ENCODE results near the gene DUSP10. TPM values are rescaled to one million over a fixed set of nuclear protein-coding genes. Genes with fewer than 3 reads are reported as not detected.

Gene DUSP10
- total RNA-seq, 1 experiment from 2014 or later = 1.6 TPM

DNA sequence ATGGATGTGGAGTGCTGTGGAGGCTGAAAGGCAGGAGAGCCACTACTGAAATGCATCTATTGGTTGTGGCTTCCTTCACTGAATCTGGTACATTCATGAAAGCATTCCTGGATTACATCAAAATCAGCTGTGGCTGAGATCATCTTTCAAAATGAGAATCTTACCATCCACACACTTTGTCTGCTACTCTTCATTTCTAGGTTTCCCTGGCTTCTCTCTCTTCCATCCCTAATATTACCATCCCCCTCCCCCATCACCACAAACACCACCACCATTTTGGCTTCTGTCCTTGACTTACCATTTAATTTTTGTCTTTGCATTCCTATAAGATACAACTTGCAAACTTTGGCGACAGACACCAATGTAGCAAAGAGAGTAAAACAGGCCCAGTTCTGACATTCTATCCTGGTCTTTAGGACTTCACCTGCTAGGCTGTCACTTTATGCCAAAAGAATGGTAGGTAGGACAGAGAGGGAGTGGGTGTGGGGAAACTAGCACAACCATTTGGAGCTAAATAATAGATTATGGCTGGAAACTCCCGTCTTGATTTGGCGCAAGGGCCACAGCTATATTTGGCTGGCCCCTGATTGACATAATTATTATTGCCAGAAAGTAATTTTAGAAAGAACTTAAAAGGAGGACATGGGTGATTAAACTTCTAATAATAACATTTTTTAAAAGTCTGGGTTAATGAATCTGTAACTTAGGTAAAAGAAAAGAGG is 15.1 kb upstream of the DUSP10 start:
- no peaks in the 10 kb centered on the region for H3K27me3 Mint-ChIP-seq (ENCODE audit: low read depth)
- no peak overlapping the region for H3K4me3 Mint-ChIP-seq
- H3K4me1 Mint-ChIP-seq = no peaks in the 10 kb centered on the region
- no peaks in the 10 kb centered on the region for H3K9me3 Mint-ChIP-seq
- POLR2A ChIA-PET = no interaction called here
- TF ChIP-seq, protein P1, sequence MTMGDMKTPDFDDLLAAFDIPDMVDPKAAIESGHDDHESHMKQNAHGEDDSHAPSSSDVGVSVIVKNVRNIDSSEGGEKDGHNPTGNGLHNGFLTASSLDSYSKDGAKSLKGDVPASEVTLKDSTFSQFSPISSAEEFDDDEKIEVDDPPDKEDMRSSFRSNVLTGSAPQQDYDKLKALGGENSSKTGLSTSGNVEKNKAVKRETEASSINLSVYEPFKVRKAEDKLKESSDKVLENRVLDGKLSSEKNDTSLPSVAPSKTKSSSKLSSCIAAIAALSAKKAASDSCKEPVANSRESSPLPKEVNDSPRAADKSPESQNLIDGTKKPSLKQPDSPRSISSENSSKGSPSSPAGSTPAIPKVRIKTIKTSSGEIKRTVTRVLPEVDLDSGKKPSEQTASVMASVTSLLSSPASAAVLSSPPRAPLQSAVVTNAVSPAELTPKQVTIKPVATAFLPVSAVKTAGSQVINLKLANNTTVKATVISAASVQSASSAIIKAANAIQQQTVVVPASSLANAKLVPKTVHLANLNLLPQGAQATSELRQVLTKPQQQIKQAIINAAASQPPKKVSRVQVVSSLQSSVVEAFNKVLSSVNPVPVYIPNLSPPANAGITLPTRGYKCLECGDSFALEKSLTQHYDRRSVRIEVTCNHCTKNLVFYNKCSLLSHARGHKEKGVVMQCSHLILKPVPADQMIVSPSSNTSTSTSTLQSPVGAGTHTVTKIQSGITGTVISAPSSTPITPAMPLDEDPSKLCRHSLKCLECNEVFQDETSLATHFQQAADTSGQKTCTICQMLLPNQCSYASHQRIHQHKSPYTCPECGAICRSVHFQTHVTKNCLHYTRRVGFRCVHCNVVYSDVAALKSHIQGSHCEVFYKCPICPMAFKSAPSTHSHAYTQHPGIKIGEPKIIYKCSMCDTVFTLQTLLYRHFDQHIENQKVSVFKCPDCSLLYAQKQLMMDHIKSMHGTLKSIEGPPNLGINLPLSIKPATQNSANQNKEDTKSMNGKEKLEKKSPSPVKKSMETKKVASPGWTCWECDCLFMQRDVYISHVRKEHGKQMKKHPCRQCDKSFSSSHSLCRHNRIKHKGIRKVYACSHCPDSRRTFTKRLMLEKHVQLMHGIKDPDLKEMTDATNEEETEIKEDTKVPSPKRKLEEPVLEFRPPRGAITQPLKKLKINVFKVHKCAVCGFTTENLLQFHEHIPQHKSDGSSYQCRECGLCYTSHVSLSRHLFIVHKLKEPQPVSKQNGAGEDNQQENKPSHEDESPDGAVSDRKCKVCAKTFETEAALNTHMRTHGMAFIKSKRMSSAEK (CRISPR knock-in tag; IDR thresholded peaks at IDR 0.05; ENCODE audit: borderline replicate concordance) = no peak
- TF ChIP-seq CREB1 (CRISPR knock-in tag; IDR thresholded peaks at IDR 0.05) (no peak), TCF7 (CRISPR knock-in tag; IDR thresholded peaks at IDR 0.05; ENCODE audit: low read depth) (no peak), KAT7 (CRISPR knock-in tag; IDR thresholded peaks at IDR 0.05; ENCODE audit: borderline replicate concordance) (no peak), ZNF423 (CRISPR knock-in tag; IDR thresholded peaks at IDR 0.05) (no peak), ZNF396 (CRISPR knock-in tag; IDR thresholded peaks at IDR 0.05; ENCODE audit: borderline replicate concordance) (no peak), HMGA2 (CRISPR knock-in tag; IDR thresholded peaks at IDR 0.05) (no peak)
- TF ChIP-seq, protein P2, sequence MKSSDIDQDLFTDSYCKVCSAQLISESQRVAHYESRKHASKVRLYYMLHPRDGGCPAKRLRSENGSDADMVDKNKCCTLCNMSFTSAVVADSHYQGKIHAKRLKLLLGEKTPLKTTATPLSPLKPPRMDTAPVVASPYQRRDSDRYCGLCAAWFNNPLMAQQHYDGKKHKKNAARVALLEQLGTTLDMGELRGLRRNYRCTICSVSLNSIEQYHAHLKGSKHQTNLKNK (CRISPR knock-in tag; IDR thresholded peaks at IDR 0.05) = no peak
- TF ChIP-seq, protein P3, sequence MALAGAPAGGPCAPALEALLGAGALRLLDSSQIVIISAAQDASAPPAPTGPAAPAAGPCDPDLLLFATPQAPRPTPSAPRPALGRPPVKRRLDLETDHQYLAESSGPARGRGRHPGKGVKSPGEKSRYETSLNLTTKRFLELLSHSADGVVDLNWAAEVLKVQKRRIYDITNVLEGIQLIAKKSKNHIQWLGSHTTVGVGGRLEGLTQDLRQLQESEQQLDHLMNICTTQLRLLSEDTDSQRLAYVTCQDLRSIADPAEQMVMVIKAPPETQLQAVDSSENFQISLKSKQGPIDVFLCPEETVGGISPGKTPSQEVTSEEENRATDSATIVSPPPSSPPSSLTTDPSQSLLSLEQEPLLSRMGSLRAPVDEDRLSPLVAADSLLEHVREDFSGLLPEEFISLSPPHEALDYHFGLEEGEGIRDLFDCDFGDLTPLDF (CRISPR knock-in tag; IDR thresholded peaks at IDR 0.05) = no peak
- TF ChIP-seq, protein P4, sequence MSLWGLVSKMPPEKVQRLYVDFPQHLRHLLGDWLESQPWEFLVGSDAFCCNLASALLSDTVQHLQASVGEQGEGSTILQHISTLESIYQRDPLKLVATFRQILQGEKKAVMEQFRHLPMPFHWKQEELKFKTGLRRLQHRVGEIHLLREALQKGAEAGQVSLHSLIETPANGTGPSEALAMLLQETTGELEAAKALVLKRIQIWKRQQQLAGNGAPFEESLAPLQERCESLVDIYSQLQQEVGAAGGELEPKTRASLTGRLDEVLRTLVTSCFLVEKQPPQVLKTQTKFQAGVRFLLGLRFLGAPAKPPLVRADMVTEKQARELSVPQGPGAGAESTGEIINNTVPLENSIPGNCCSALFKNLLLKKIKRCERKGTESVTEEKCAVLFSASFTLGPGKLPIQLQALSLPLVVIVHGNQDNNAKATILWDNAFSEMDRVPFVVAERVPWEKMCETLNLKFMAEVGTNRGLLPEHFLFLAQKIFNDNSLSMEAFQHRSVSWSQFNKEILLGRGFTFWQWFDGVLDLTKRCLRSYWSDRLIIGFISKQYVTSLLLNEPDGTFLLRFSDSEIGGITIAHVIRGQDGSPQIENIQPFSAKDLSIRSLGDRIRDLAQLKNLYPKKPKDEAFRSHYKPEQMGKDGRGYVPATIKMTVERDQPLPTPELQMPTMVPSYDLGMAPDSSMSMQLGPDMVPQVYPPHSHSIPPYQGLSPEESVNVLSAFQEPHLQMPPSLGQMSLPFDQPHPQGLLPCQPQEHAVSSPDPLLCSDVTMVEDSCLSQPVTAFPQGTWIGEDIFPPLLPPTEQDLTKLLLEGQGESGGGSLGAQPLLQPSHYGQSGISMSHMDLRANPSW (CRISPR knock-in tag; conservative IDR thresholded peaks at IDR 0.05; ENCODE audit: low read depth) = no peak
- TF ChIP-seq, protein P5, sequence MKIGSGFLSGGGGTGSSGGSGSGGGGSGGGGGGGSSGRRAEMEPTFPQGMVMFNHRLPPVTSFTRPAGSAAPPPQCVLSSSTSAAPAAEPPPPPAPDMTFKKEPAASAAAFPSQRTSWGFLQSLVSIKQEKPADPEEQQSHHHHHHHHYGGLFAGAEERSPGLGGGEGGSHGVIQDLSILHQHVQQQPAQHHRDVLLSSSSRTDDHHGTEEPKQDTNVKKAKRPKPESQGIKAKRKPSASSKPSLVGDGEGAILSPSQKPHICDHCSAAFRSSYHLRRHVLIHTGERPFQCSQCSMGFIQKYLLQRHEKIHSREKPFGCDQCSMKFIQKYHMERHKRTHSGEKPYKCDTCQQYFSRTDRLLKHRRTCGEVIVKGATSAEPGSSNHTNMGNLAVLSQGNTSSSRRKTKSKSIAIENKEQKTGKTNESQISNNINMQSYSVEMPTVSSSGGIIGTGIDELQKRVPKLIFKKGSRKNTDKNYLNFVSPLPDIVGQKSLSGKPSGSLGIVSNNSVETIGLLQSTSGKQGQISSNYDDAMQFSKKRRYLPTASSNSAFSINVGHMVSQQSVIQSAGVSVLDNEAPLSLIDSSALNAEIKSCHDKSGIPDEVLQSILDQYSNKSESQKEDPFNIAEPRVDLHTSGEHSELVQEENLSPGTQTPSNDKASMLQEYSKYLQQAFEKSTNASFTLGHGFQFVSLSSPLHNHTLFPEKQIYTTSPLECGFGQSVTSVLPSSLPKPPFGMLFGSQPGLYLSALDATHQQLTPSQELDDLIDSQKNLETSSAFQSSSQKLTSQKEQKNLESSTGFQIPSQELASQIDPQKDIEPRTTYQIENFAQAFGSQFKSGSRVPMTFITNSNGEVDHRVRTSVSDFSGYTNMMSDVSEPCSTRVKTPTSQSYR (CRISPR knock-in tag; IDR thresholded peaks at IDR 0.05) = no peak
- TF ChIP-seq, protein P6, sequence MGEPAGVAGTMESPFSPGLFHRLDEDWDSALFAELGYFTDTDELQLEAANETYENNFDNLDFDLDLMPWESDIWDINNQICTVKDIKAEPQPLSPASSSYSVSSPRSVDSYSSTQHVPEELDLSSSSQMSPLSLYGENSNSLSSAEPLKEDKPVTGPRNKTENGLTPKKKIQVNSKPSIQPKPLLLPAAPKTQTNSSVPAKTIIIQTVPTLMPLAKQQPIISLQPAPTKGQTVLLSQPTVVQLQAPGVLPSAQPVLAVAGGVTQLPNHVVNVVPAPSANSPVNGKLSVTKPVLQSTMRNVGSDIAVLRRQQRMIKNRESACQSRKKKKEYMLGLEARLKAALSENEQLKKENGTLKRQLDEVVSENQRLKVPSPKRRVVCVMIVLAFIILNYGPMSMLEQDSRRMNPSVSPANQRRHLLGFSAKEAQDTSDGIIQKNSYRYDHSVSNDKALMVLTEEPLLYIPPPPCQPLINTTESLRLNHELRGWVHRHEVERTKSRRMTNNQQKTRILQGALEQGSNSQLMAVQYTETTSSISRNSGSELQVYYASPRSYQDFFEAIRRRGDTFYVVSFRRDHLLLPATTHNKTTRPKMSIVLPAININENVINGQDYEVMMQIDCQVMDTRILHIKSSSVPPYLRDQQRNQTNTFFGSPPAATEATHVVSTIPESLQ (CRISPR knock-in tag; IDR thresholded peaks at IDR 0.05) = no peak
- TF ChIP-seq, protein P7, sequence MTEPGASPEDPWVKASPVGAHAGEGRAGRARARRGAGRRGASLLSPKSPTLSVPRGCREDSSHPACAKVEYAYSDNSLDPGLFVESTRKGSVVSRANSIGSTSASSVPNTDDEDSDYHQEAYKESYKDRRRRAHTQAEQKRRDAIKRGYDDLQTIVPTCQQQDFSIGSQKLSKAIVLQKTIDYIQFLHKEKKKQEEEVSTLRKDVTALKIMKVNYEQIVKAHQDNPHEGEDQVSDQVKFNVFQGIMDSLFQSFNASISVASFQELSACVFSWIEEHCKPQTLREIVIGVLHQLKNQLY (CRISPR knock-in tag; IDR thresholded peaks at IDR 0.05) = no peak
- CTCF ChIA-PET = no interaction called here
- H3K36me3 Mint-ChIP-seq = no peaks in the 10 kb centered on the region
- no peak for ATAC-seq
- DNase-seq (ENCODE audit: low spot score) = no peak
- H3K27ac Mint-ChIP-seq = no peak overlapping the region
